K562 (cell line): ENCODE results near the gene ECT2. TPM values are rescaled to one million over a fixed set of nuclear protein-coding genes. Genes with fewer than 3 reads are reported as not detected.

ENCODE experiments used
- BCLAF1 ChIP-seq, 2 experiments: fragments of 450-650 bp in 1 of 2; IDR thresholded peaks; 2 replicates each; pipeline ENCODE4 v1.6.1; 2011 to 2017; ENCODE audit warnings: low read depth in 2 of 2, antibody characterized with exemption in 1 of 2, borderline replicate concordance in 1 of 2, low read length in 1 of 2, mild to moderate bottlenecking in 1 of 2, mixed read lengths in 1 of 2; ENCODE audit not compliant: control insufficient read depth in 1 of 2
- BRCA1 ChIP-seq, 2 experiments: fragments of 450-650 bp in 1 of 2; sonication (generic) in 1 of 2; formaldehyde crosslinking in 1 of 2; IDR thresholded peaks; 2 replicates each; pipeline versions ENCODE4 v1.5.0 to v1.6.1; 2017 to 2020; ENCODE audit warnings: mild to moderate bottlenecking in 1 of 2, missing genetic modification reagents in 1 of 2
- CBFA2T2 ChIP-seq: fragments of 450-650 bp; conservative IDR thresholded peaks from 2 replicates; pipeline ENCODE4 v1.6.1; 2017; ENCODE audit warnings: mild to moderate bottlenecking
- CEBPB ChIP-seq: fragments of 450-650 bp; IDR thresholded peaks from 2 replicates; pipeline ENCODE4 v1.6.1; 2016; ENCODE audit warnings: missing genetic modification characterization, missing compliant biosample characterization
- CHD2 ChIP-seq: IDR thresholded peaks from 2 replicates; pipeline ENCODE4 v1.6.1; 2011; ENCODE audit warnings: low read depth, low read length
- CREB5 ChIP-seq: fragments of 250-450 bp; sonication (Bioruptor Pico); IDR thresholded peaks from 2 replicates; pipeline ENCODE4 v1.5.0; 2020; ENCODE audit warnings: mild to moderate bottlenecking
- DMBX1 ChIP-seq: fragments of 250-450 bp; sonication (Bioruptor Pico); IDR thresholded peaks from 2 replicates; pipeline ENCODE4 v1.8.0; 2022; ENCODE audit warnings: inconsistent platforms, mild to moderate bottlenecking, moderate library complexity, borderline replicate concordance
- E2F4 ChIP-seq: sonication (generic); formaldehyde crosslinking; IDR thresholded peaks from 2 replicates; pipeline ENCODE4 v1.8.0; 2022; ENCODE audit warnings: mild to moderate bottlenecking, low read depth, missing genetic modification reagents
- ELF2 ChIP-seq: fragments of 250-450 bp; sonication (Bioruptor Pico); IDR thresholded peaks from 2 replicates; pipeline ENCODE4 v1.5.0; 2021; ENCODE audit warnings: mild to moderate bottlenecking
- ELK3 ChIP-seq: fragments of 450-650 bp; formaldehyde crosslinking; IDR thresholded peaks from 2 replicates; pipeline ENCODE4 v1.4.0; 2020; ENCODE audit warnings: mild to moderate bottlenecking
- GTF3C2 ChIP-seq: IDR thresholded peaks from 3 replicates; pipeline ENCODE4 v1.6.1; 2011; ENCODE audit warnings: borderline replicate concordance, mild to moderate bottlenecking, moderate library complexity; ENCODE audit not compliant: insufficient read length; ENCODE audit errors: extremely low read depth
- MTA2 ChIP-seq: fragments of 450-650 bp; IDR thresholded peaks from 2 replicates; pipeline ENCODE4 v1.6.1; 2016; ENCODE audit warnings: low read depth
- NFIC ChIP-seq: fragments of 450-650 bp; IDR thresholded peaks from 2 replicates; pipeline ENCODE4 v1.6.1; 2017; ENCODE audit warnings: mild to moderate bottlenecking, inconsistent platforms
- RB1 ChIP-seq: fragments of 450-650 bp; IDR thresholded peaks from 2 replicates; pipeline ENCODE4 v1.6.1; 2017; ENCODE audit warnings: low read depth, mild to moderate bottlenecking
- RBFOX2 ChIP-seq: fragments of 200-400 bp; formaldehyde crosslinking; IDR thresholded peaks from 2 replicates; pipeline ENCODE4 v1.6.1; 2017; ENCODE audit warnings: low read depth, mild to moderate bottlenecking, low read length, moderate library complexity
- RUNX1 ChIP-seq: sonication (generic); IDR thresholded peaks from 2 replicates; pipeline ENCODE4 v1.6.1; 2016; ENCODE audit warnings: antibody characterized with exemption, low read depth
- SETDB1 ChIP-seq: IDR thresholded peaks from one replicate; pipeline ENCODE4 v1.6.1; 2012; ENCODE audit warnings: low read length, control low read depth, inconsistent platforms
- SLC30A9 ChIP-seq: fragments of 250-450 bp; sonication (Bioruptor Pico); IDR thresholded peaks from 2 replicates; pipeline ENCODE4 v1.8.0; 2022; ENCODE audit warnings: mild to moderate bottlenecking, moderate library complexity
- SMAD4 ChIP-seq: fragments of 250-450 bp; sonication (Bioruptor Pico); conservative IDR thresholded peaks from 2 replicates; pipeline ENCODE4 v1.8.0; 2021; ENCODE audit warnings: inconsistent platforms, mild to moderate bottlenecking, moderate library complexity
- polyA plus RNA-seq, 8 experiments: library from polyadenylated mRNA; depleted of rRNA in 4 of 8; stranded (reverse) in 5 of 8; unstranded in 3 of 8; fragments of >200 nt; fragmentation: Nextera tagmentation in 2 of 8; fragmentation: Illumina TruSeq in 1 of 8; extraction: Ambion mirVana in 2 of 8; extraction: Trizol in 1 of 8; gene quantifications; 2 replicates each; pipeline versions ENCODE4 v1.2.1 to v1.2.3, GENCODE V29; 2011 to 2014; ENCODE audit warnings: inconsistent platforms in 1 of 8, missing spikeins in 1 of 8
- total RNA-seq, 7 experiments: library from RNA; depleted of rRNA in 6 of 7; stranded (reverse); fragments of >200 nt in 6 of 7; fragmentation: Illumina TruSeq in 2 of 7; extraction: Trizol in 2 of 7; gene quantifications; 2 replicates each; pipeline versions ENCODE4 v1.2.1 to v1.2.3, GENCODE V29; 2011 to 2021; ENCODE audit warnings: low replicate concordance in 1 of 7

ECT2 gene
- total and polyA plus RNA-seq, 9 of the 15 experiments (the other 6 are each of a cell fraction or from before 2014, with no cell fraction given), result 19.0 to 53.0 (median 36.5) TPM

- TF ChIP-seq ELK3 (CRISPR knock-in tag), result no peak
- TF ChIP-seq CHD2, result no peak
- TF ChIP-seq SETDB1, result no peak
- TF ChIP-seq SLC30A9 (CRISPR knock-in tag), result no peak
- no peak for TF ChIP-seq BCLAF1 (IDR thresholded peaks at IDR 0.05; ENCODE audit: borderline replicate concordance in 1 of 2, control insufficient read depth in 1 of 2, low read depth in 2 of 2, low read length in 1 of 2)
- TF ChIP-seq CREB5 (CRISPR knock-in tag), result no peak
- TF ChIP-seq NFIC, result peak; percentile 42; the same call in 1 of the 2 replicates
- TF ChIP-seq E2F4, result no peak
- TF ChIP-seq DMBX1 (CRISPR knock-in tag), result no peak
- TF ChIP-seq RB1, result no peak
- peak; percentile 46; the same call in 1 of the 2 replicates for TF ChIP-seq SMAD4 (CRISPR knock-in tag)
- TF ChIP-seq RUNX1, result no peak
- TF ChIP-seq GTF3C2, result peak; percentile 45
- TF ChIP-seq CBFA2T2, result peak; percentile 73
- TF ChIP-seq ELF2, result no peak
- TF ChIP-seq RBFOX2, result no peak
- TF ChIP-seq MTA2, result 0 out of 2 replicates have a peak, but pooled peaks have one; percentile 27
- TF ChIP-seq CEBPB (tag), result no peak
- TF ChIP-seq BRCA1 (IDR thresholded peaks at IDR 0.05), result no peak
- TF ChIP-seq BRCA1 (CRISPR knock-in tag; IDR thresholded peaks at IDR 0.05), result no peak
Measured at GRCh38 chr3:172705170-172705569, 45.4 kb upstream of the ECT2 start (continued).
